NCI-H2227 treated with DMSO at 0.1 percent for 48 hours (cell line): ENCODE results near the gene IGSF6.
"Not testable (repeated sequence)": the region's sequence is repeated elsewhere in the genome, so short reads cannot be mapped to it uniquely, and the experiment has no call there.

Experiments
- DNase-seq: peaks from one replicate; lab custom pipeline; 2025; lab: John Stamatoyannopoulos, UW

The IGSF6 gene

GRCh38 chr16:21653571-21653970 is 1.2 kb upstream of the IGSF6 start:
- no peak for DNase-seq

GRCh38 chr16:21651515-21651914 is 893 bp downstream of the IGSF6 start:
- DNase-seq: no peak

DNA sequence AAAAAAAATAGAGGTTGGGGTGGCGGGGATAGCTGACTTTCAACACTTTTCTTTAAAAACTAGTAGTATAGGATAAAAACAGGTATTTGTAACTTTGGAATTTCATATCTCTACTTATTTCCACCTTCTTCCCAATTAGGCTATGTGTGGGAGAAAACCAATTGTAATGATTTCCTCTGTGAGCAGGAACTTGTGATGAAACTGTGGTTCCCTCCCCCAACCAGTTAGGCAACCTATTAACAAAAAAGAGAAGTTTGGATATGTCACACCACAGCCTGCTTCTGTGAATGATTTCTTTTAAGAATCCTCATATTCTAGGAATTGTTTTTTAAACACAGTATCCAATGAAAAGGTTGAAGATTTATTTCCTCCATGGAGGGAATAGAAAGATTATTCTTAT is 1.9 kb downstream of the IGSF6 start:
- no peak for DNase-seq

DNA sequence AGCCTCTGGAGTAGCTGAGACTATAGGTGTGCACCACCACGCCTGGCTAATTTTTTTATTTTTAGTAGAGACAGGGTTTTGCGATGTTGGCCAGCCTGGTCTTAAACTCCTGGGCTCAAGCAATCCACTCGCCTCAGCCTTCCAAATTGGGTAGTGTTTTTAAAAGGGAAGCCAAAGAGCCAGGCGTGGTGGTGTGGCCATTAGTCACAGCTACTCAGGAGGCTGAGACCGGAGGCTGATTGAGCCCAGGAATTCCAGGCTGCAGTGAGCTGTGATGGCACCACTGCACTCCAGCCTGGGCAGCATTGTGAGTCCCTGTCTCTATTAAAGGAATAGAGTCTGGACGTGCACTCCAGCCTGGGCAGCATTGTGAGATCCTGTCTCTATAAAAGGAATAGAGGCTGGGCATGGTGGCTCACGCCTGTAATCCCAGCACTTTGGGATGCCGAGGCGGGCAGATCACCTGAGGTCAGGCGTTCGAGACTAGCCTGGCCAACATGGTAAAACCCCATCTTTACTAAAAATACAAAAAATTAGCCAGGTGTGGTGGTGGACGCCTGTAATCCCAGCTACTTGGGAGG is 2.5 kb downstream of the IGSF6 start:
- not testable (repeated sequence) for DNase-seq

GRCh38 chr16:21647562-21648164 is 4.7 kb downstream of the IGSF6 start:
- DNase-seq: no peak

DNA sequence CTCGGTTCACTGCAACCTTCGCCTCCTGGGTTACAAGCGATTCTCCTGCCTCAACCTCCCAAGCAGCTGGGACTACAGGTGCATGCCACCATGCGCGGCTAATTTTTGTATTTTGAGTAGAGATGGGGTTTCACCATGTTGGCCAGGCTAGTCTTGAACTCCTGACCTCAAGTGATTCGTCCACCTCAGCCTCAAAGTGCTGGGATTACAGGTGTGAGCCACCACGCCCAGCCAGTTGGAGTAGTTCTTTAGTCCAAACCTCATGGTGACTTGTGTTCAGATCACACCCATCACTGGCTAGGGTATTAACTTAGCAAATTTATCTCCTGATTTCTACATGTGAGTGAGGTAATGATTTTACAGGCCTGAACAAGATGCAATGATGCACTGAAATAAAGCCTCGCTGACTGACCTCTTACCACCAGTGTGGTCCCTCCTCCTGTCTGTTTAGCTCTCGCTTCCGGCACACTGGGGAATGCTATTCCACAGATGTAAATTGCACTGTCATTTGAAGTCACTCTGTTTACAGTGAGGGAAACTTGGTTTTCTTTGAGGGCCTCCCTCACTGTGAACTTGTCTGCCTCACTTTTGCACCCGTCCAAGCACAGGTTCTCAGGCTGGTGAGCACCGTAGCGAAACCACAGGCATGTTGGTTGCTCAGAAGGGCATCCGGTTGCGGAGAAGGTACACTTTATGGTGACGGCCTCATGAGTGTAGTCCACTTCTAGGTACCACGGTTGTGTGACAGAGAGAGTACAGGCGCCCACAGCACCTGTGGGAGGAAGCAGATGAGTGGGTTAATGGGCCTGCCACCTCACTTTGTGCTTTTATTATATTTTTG is 5.5 kb downstream of the IGSF6 start:
- DNase-seq: no peak

DNA sequence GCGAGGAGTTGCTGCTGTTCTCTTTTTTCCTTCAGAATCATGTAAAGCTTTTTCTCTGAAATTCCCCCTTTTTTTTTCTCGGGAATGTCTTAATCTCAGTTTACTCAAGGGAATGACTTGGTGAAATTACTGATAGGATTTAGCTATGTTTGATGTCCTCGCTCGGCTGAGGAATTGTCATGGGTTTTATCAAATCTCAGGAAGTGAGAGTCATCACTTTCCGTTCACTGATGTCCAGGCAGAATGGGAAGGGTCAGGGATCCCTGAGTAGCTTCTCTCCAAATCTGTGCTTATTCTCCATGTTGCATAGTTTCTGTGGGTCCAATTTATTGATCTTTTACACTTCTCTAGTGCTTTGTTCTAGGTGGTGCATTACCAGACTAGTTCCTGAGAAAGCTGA is 6.3 kb downstream of the IGSF6 start:
- DNase-seq: no peak

- no peak for DNase-seq
Measured at GRCh38 chr16:21645261-21645721, 7.1 kb downstream of the IGSF6 start.

DNA sequence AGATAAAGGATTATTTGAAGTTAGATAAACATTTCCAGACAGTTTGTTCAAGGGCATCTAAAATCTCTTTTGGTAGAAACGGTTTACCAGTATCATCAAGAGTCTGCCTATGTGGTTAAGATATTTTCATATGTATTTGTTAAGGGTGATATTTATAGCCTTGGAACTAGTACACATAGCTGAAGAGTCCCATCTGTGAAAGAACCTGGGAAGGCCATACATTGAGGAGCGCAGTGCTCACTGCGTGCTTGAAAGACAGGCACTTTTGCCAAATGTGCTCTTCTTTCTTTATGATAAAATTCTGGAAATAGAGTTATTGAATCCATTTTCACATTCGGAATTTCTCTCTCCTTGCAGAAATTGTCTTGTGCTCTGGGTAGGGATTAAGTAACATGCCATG is 7.7 kb downstream of the IGSF6 start:
- no peak for DNase-seq

DNA sequence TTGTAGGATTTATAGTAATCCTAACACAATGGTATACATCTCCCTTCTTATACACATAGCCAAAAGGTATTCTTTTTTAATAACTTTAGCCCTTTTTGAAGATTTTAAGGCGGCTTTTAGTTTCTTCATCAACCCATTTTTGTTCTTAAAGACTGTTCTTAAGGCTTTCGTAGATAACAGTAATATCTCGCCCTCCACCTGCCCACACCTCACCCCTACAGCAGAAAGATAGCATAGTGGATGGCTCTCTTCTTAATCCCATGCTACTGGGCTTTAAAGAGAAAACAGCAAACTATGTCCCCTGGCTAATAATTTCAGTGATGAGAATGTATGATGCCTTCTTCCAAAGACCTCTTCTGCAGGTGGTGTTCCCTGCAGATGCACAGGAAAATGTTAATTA is 8.6 kb downstream of the IGSF6 start:
- no peak for DNase-seq

GRCh38 chr16:21642861-21643260 is 9.5 kb downstream of the IGSF6 start:
- DNase-seq: no peak

- no peak for DNase-seq
Measured at GRCh38 chr16:21641916-21642315, 10.5 kb downstream of the IGSF6 start.

DNA sequence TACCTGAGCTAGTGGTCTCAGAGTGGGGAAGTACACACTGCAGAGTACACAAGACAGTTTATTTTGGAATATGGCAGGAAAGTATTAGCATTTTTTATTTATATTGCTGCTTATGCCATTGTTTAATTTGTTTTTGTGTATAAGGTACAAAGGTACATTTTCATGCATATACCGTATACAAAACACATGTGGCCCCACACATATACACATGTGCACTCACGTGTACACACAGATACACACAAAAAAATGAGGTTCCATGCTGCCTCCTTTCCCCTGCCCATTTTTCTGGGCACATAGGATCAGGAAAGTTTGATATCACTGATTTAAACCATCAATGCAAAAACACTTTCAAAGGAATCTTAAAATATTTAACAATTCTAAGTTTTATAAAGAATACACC is 12.9 kb downstream of the IGSF6 start:
- DNase-seq: no peak

- no peak for DNase-seq
Measured at GRCh38 chr16:21638573-21638975, 13.8 kb downstream of the IGSF6 start.

- no peak for DNase-seq
Measured at GRCh38 chr16:21637032-21637968, 15.1 kb downstream of the IGSF6 start.

GRCh38 chr16:21635694-21636093 is 16.7 kb downstream of the IGSF6 start:
- not testable (repeated sequence) for DNase-seq

DNA sequence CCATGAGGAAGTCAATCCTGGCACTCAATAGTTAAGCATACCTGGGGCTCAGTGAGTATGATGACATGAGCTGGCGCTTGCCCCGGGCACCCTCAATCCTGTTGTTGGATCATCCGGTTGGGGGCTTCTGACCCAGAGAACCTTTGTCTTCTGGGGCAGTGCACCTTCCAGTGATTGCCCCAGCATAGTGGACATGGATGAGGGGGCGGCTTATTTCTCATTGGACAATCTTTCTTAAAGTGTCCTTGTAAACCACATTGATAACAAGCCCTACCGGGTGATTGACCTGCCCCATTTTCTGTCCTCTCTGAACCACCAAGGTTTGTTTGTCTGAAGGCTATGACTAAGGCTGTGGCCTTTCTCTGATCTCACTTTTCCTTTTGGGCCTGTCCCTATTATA is 18.2 kb downstream of the IGSF6 start:
- no peak for DNase-seq

- DNase-seq: not testable (repeated sequence)
Measured at GRCh38 chr16:21631951-21632575, 20.3 kb downstream of the IGSF6 start.

DNA sequence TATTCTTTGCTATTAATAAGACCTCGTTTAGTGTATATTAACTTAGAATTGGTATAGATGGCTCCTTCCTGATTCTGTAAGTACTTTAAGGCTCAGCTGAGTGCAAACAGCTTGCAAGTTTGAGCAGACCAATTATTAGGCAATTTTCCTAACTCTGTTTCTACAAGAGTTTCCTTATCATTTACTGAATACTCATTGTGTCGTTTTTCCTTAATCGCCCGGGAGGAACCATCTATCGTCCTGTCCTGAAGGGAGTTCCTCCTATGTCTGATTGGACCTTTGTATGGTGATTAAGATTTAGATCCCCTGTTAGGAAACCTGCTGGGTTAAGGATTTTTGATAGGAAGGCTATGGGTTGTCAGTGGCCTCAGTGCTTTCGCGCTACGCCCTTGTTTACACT is 21.0 kb downstream of the IGSF6 start:
- not testable (repeated sequence) for DNase-seq

DNA sequence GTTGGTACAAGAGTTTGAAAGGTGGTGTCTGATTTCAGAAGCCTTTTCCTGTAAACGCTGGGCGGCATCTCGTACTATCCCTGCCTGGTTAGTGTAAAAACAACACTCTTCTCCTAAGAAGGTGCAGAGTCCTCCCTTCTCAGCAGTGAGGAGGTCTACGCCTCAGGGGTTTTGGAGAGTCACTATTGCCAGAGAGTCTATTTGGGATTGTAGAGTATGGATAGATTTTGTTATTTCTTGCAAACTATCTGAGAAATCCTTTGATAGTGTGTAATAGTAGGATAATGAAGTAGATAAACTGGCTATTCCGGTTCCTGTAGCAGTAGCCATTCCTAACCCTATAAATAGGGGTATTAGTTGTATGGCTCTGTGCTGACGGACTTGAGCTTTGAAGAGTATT is 21.5 kb downstream of the IGSF6 start:
- DNase-seq: not testable (repeated sequence)
